GM19023 (cell line): ENCODE data around the gene EFEMP1.

Source experiments
- ATAC-seq: cut with Tn5 transposase; IDR thresholded peaks from one replicate; pipeline ENCODE4 v1.9.1; 2021; ENCODE audit warnings: mild to moderate bottlenecking, moderate library complexity; ENCODE audit not compliant: unreplicated experiment

Gene EFEMP1

DNA sequence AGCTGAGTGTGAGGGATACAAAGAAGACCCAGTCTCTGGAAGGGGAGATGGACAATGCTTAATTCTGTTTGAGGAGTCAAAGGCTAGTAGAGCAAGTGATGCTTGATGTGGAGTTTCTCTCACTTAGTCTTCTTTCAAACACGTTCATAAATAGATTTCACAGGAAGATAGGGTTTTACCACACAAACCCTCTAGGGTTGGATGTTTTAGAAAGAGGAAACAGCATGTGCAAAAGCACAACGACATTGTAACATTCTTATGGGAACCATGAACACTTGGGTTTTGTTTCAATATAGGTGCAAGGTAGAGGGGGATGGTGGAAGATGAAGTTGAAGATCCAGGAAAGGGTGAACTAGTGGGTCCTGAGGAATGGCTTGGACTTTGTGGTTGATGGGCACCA, 10.8 kb upstream of the EFEMP1 start:
- ATAC-seq = no peak

DNA sequence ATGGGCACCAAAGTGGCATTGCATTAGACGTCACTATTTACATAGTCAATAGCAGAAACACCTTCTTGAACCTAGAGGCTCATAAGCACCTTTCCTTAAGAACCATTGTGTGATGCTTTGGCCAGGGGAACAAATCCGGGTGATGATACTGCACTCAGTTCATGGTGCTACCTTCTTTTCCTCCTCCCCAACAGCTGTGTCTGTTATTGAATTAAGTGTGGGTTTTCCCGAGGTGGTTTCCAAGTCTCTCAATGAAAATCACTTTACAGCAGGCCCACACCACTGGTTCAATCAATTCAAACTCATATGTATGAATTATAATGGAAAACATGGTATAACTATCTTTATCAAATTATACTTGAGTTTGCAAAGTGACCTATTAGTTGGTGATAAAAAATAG, 9.3 kb upstream of the EFEMP1 start:
- ATAC-seq = no peak

DNA sequence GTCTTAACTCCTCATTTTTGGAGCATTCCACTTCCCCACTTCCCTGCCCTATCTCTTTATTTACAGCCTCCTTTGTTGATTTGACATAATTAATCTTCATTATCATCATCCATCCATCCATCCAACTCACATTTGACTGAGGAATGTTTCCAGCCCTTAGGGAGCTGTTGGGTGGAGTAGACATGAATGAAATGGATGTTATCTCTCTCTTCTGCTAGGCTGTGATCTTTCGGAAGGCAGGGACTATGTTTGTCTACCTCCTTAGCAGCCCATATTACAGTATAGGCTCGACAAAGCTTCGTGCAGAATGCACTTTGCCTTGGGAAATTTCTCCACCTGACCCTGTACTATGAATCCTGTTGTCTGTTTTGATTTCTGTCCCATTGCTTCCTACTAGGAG, 7.7 kb upstream of the EFEMP1 start:
- no peak for ATAC-seq

DNA sequence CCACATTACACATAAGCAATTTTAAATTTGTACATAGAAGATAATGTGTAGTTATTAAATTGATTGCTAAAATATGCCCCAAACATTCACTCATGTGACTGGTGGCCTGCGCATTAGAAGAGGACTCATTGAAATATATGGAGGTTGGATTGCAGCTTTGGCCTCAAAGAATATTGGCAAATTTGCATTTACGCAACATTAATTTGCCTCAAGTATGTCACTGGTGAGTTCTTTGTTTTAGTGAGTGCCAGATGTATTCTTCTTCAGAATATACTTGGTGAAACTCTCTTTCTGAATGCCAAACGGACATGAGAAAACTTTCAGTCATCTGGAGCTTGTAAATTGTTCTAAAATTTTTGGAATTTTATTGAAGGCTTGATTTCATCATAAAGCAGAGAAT, 5.9 kb upstream of the EFEMP1 start:
- ATAC-seq = no peak

DNA sequence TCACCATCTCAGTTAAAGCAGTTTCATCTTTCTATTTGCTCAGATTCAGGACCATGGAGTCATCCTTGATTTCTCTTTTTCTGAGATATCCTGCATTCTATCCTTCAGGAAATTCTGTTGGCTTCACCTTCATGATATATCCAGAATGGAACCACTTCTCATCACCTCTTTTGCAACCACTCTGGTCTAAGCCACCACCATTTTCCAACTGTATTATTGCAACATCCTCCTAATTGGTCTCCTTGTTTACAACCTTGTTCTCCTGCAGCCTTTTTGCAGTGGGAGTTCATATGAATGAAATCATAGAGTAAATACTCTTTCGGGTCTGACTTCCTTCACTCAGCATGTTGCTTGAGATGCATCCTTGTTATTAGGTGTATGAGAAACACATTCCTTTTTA, 3.4 kb upstream of the EFEMP1 start:
- no peak for ATAC-seq

DNA sequence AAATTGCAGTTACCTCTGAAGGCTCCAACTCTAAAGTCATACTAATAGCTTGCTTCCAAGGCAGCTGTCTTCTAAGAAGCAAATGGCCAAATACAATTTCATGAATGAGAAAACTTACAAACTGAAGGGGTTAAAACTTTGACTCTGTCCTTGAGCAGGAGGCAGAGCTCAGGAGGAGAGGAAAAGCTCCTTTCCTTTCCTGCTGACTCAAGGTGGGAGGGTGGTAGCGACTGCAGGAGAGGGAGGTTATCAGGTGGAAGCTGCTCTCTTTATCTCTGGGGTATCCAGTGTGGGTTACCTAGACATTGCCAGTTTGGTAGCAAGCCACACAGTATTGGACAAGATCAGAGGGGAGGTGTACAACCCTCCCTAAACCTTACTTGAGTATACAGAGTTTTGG, 2.7 kb upstream of the EFEMP1 start:
- no peak for ATAC-seq

DNA sequence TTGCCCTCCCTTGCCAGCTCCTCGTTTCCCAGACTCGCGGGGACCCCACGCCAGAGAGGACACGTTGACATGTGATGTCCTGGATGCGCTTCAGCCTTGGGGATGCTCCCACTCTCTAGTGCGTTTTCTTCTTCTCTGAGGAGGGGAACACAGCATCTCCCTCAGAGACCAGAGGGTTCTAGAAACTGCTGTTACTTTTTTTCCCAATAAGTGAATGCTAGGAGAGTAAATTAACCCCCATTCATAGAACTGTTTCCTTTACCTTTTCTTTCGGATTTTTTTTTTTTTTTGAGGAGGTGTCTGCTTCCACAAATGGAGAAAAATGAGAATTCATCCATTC, 370 bp upstream of the EFEMP1 start:
- ATAC-seq = no peak

DNA sequence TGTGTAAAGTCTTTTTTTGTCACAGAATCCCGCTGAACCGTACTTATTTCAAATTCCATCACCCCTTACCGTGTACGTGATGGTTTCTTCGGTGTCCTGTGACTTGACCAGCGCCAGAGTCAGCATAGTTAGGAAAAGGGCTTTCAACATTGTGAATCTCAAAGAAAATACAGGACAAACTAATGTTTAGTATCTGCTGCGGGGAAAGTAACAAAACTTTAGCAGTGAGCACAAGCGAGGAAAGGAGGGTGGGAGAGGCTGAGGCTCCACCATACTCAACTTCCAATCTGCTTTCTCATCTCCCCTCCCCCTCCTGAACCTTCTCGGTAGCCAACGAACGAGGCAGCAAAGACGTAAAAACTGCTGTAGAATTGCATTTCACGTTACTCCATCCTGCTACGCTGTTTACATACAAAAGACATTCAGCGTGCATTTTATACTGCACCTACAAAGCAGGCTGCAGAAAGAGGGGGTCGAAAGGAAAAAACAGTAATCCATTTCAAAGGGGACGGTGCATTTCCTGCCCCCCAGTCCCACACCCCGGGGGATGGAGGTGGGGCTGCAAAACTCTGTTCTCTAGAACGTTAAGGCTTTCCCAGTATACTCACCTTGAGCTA, 1.2 kb downstream of the EFEMP1 start:
- ATAC-seq = no peak

DNA sequence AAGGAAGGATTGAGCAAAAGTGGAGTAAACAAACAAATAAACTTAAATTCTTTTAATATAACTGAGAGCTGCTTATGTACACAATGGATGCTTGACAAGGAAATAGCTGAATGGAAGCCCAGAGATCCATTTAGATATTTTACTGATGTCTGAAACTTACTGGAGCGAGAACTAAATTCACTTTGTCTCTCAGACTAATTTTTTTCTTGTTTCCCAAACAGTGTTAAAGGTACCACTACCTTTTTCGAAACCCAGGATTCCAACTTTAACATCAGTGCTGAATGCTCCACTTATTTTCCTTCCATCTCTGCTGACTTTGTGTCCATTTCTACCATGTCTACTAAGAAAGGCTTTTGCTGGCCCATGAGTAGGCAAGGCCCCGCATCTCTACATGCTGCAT, 4.0 kb downstream of the EFEMP1 start:
- no peak for ATAC-seq

DNA sequence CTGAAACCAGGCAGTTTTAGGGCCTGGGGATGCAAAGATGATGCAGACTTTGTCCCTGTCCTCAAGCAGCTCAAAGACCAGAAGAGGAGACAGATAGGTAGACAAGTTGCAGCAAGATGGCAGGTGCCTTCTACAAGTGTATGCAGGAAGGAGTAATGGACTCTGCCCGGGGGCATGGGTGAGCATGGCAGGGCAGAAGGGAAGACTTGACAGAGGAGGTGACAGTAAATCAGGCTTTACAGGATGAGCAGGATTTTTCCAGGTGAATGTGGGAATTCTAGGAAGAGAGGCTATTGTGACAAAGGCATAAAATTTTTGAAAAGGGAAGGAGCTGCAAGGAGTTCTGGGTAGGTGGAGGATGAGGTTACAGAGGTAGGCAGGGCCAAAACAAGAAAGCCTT, 4.7 kb downstream of the EFEMP1 start:
- ATAC-seq = no peak

DNA sequence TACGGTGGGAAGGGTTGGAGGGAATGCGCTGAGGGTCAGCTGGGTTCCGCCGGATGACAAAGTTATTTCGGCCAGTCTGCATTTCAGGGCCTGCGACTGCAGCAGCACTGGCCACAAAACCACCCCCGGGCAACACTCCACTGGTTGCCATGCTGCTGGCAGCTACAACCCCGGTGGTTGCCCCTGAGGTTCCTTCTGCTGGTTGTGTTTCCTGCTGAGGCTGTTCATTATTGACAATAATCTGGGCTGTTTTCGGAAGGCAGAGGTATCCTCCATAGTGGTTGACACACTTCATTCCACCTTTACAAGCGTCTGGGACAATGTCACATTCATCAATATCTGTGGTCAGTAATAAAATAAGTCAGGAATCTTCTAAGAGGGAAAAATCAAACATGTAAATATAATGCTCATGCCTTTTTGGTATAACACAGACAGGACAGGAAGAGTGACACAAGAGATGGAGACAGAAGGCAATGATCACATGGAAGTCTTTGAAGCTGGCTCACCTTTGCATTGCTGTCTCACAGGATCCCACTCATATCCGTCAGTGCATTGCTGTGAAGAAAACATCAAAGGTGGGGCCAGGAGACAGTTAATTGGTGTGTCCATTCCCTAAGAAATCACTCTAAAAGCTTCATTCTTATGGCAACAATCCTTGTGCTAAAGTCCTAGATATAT, 5.7 kb downstream of the EFEMP1 start:
- ATAC-seq = no peak

DNA sequence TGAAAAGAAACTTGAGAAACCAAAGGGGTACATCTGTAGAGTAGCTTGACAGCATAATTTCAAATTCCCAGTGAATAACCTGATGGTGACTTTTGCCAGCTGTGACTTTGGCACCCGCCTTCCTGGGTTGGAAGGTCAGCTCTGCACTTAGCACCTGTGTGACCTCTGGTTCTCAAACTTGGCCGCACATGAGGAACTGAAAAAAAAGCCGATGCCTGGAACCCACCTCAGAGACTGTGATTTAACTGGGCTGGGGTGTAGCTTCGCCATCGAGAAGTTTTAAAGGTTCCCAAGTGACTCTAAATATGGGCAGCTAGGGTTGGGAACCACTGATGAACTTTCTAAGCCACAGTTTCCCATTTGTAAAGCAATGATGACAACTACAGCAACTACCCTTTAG, 6.5 kb downstream of the EFEMP1 start:
- no peak for ATAC-seq

DNA sequence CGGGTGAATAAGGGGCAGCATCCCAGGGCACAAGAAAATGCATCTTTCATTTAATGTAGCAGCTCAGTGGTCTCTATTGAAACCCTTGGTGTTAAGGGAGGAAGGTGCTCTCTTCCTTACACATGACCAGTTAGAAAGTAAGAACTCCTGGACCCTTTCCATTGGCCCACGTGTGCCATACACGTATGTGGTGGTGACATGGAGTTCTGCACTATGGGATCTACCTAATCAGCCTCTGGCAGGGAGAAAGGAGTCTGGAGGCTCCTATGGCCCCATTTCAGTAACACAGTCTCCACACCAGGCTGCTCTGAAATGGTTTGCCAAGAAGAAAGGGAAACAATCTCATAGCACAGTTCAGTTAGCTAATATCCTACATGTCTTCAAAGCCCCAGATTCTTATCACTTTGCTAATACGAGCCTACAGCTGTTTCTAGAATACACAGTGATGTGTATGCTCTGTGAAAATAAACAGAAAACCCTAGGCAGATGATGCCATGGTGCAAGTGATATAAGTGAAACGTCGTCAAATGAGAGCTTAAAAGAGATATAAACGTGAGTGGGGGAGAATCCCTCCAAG, 7.0 kb downstream of the EFEMP1 start:
- no peak for ATAC-seq

DNA sequence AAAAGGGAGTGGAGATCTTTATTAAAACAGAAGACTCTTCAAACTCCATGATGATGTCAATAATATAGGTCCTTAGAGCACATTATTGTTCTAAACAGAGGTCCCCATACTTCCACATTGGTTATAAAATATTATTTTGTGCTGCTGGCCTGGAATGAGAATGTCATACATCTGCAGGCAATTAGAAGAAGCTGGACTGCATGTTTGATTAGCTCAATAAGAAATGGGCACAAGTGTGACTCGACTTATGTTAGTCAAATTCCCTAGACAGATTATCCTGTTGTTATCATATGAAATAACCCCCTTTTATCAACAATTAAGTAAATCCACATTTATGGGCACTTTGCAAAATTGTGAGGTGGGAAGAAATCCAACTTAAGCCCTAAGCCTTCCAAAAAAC, 8.8 kb downstream of the EFEMP1 start:
- ATAC-seq = no peak

DNA sequence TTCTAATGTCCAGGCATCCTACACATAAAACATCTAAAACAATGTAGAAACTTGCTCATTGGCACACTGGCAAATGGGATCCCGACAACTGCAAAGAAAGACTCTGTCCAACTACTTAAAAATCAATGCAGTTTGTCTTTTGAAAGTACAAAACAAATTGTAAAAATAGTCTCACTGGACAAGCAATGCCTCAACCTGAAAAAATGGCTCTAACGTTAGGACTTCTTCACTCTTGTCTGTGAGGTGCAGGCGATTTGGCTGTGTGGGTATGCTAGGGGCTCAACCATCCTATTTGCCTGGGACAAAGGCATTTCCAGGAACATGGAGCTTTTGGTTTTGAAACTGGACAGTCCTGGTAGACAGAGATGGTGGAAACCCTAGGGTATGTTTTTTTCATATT, 10.7 kb downstream of the EFEMP1 start:
- no peak for ATAC-seq

DNA sequence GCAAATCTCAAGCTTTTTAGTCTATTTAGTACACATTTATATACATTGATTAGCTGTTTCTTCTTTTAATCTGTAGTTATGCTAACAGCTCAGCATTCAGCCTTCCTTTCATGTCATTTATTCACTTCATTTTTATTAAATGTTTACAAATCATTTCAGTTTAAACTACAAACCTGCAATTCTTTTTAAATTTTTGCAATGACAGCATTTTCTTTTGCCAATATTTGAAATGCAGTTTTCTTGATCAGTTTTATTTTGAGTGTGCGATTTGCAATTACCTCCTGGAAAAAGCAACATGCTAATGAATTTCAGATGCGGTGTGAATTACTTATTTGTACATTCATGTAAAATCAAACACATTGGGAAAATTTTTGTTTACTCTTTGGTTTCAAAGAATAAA, 13.5 kb downstream of the EFEMP1 start:
- ATAC-seq = no peak

DNA sequence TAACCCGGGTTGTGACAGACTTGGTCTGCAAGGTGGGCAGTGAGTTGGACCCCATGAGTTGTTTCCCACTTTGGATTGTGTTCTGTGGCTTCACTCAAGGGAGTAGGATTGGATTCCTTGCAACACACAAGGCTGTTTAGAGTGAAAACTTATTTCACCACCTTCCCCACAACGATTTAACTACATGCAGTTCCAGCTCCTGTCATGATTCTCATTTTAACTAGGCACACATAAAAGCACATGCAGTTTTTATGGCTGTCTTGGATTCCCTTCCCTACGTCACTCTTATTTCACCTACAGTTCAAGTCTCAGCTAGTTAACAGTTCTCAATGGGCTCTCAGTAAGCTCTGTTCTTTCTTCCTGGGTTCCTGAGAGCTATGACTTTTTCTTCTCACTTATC, 15.9 kb downstream of the EFEMP1 start:
- no peak for ATAC-seq

DNA sequence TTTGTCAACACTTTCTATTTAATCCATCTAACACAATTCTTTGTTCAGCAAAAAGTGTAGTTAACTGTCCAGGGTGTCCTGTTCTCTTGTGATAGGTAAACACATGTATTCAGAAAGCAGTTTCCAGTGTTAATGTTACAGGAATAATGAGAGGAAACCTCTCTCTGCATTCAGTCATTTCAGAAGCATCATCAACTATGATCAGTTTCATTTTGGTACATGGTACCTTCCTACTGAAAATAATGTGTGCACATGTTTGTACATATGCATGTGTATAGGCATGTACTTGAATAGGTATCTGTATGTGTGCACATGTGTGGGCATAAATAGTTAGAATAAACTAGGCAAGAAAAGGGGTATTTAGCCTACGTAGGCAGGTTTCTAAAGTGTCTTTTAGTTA, 16.6 kb downstream of the EFEMP1 start:
- no peak for ATAC-seq

DNA sequence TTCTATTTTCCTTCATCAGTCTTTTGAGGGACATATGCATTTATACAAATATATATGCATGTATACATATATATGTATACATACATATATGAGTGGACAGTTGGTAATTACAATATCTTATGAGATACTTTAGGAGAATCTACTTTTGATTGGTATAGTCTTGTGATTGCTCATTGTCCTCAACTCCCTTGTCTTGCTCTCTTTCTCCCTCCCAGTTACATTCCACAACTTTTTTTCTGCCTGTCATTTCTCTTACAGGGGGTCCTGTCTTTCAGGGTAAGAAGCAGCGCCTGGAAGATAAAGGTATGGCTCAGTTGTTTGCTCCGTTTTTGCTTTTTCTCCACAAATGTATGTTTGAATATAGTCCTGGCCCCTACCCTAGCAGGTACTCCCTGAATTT, 19.9 kb downstream of the EFEMP1 start:
- ATAC-seq = no peak

DNA sequence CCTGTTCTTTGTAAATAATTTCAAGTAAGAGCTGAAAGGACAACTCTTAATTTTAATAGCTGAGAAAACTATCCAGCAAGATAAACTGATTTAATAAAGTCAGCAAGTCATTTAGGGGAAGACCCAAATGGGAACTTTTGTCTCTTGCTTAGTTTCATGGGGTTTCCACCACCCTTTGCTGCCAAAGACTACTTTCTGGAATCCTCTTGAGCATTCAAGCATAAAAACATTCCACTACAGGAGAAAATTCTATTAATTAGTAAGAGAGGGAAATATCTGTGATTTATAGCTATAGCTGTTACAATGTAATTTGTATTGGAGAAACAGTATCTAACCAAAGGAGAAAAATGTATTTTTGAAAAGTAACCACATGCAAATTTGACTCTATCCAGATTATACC, 20.6 kb downstream of the EFEMP1 start:
- ATAC-seq = no peak

DNA sequence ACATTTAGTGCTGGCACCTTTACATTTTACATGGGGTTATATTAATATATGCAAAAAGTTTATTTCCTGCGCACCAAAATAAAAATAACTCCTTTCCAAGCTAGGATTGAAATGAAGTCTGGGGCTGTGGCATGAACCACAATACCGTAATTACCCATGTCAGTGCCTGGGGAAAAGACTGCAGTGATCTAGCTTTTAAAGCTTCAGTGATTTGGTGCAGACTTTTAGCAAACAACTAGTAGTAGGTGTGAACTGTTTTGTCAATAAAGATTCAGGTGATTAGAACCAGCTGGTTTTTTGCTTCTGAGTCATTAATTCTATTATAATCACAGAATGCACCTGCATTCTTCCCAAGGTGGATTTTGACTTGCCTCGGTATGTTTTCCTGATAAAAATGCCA, 21.2 kb downstream of the EFEMP1 start:
- ATAC-seq = no peak

DNA sequence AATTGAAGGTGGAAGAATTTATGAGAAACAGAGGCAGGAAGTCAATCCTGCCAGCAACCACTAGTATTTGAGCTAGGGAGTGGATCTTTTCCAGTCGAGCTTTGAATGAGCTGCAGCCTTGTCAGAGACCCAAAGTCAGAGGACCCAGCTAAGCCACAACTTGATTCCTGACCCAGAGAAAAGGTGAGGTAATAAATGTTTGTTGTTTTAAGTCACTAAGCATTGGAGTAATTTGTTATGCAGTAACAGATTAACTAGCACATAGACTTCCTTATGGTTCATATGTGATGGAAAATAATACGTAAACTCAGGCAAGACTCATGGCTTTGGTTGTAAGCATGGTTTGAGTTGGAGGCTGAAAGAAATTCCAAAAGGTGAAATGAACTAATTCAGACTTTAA, 21.6 kb downstream of the EFEMP1 start:
- ATAC-seq = no peak

DNA sequence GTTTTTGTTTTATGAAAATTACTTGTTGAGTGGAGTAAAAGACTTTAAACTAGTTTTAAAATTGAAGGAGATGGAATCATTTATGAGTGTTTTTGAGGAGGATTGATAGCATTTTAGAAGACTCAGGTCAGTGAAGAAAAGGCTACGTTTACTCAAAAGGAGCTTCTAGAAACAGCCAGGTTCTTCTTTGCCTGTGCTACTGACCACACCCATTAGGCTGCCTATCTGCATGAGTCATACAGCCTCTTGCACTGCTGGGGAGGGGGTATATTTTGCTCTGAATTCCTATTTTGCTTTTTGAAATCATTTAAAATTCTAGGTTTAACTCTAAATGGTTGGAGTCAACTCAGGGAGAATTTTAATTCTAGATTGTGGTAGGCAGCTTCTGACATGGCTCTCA, 22.3 kb downstream of the EFEMP1 start:
- no peak for ATAC-seq
